ENCODE measurements around the gene DOCK1. TPM values are rescaled to one million over a fixed set of nuclear protein-coding genes. Genes with fewer than 3 reads are reported as not detected.

The DOCK1 gene
- total RNA-seq, 2 experiments from 2014 or later, result 0.75 to 0.81 TPM

- ChIA-PET POLR2A (no interaction called here), CTCF (no interaction called here)
- ATAC-seq (no peak), DNase-seq (no peak)
- Mint-ChIP-seq H3K36me3 (ENCODE audit: low read depth) (no peaks in the 10 kb centered on the region), H3K9me3 (ENCODE audit: low read depth) (no peaks in the 10 kb centered on the region), H3K27ac (no peak overlapping the region), H3K4me3 (no peak overlapping the region), H3K27me3 (peaks cover 3% of the 10 kb centered on the region), H3K4me1 (no peaks in the 10 kb centered on the region)
- intact Hi-C loops (cut with DNase I, micrococcal nuclease), result no loop called here
These were observed 550.9 kb downstream of the DOCK1 start for GRCh38 chr10:127456122-127456521.

GRCh38 chr10:127458016-127458810 is 553.0 kb downstream of the DOCK1 start:
- Mint-ChIP-seq H3K4me1 (no peaks in the 10 kb centered on the region), H3K27me3 (peaks cover 3% of the 10 kb centered on the region), H3K36me3 (ENCODE audit: low read depth) (no peaks in the 10 kb centered on the region), H3K9me3 (ENCODE audit: low read depth) (no peaks in the 10 kb centered on the region), H3K4me3 (no peak overlapping the region), H3K27ac (no peak overlapping the region)
- ChIA-PET CTCF (no interaction called here), POLR2A (no interaction called here)
- no peak for DNase-seq
- intact Hi-C loops (cut with DNase I, micrococcal nuclease), result no loop called here
- ATAC-seq, result no peak

DNA sequence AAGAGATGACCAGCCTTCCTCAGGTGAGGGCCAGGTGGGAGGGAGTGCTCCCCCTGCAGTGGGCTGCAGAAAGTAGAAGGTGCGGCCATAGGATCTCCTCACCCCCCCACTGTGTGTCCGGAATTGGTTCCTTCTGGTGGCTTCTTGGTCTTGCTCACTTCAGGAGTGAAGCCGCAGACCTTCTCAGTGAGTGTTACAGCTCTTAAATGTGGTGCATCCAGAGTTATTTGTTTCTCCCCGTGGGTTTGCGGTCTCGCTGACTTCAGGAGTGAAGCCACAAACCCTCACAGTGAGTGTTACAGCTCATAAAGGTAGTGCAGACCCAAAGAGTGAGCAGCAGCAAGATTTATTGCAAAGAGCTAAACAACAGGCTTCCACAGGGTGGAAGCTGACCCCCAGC is 553.6 kb downstream of the DOCK1 start:
- intact Hi-C loops (cut with DNase I, micrococcal nuclease), result no loop called here
- POLR2A ChIA-PET, result no interaction called here
- ATAC-seq, result no peak
- Mint-ChIP-seq H3K4me1 (no peaks in the 10 kb centered on the region), H3K27me3 (peaks cover 3% of the 10 kb centered on the region), H3K4me3 (no peak overlapping the region), H3K36me3 (ENCODE audit: low read depth) (no peaks in the 10 kb centered on the region), H3K9me3 (ENCODE audit: low read depth) (no peaks in the 10 kb centered on the region), H3K27ac (no peak overlapping the region)
- no peak for DNase-seq
- CTCF ChIA-PET, result no interaction called here

- ChIA-PET CTCF (no interaction called here), POLR2A (no interaction called here)
- H3K9me3 Mint-ChIP-seq (ENCODE audit: low read depth), result no peaks in the 10 kb centered on the region
- ATAC-seq, result no peak
- peaks cover 3% of the 10 kb centered on the region for H3K27me3 Mint-ChIP-seq
- intact Hi-C loops (cut with DNase I, micrococcal nuclease), result no loop called here
- no peak overlapping the region for H3K27ac Mint-ChIP-seq
- no peak for DNase-seq
- H3K4me3 Mint-ChIP-seq, result no peak overlapping the region
- no peaks in the 10 kb centered on the region for H3K36me3 Mint-ChIP-seq (ENCODE audit: low read depth)
- H3K4me1 Mint-ChIP-seq, result no peaks in the 10 kb centered on the region
These were observed 554.7 kb downstream of the DOCK1 start for GRCh38 chr10:127459918-127460317.

DNA sequence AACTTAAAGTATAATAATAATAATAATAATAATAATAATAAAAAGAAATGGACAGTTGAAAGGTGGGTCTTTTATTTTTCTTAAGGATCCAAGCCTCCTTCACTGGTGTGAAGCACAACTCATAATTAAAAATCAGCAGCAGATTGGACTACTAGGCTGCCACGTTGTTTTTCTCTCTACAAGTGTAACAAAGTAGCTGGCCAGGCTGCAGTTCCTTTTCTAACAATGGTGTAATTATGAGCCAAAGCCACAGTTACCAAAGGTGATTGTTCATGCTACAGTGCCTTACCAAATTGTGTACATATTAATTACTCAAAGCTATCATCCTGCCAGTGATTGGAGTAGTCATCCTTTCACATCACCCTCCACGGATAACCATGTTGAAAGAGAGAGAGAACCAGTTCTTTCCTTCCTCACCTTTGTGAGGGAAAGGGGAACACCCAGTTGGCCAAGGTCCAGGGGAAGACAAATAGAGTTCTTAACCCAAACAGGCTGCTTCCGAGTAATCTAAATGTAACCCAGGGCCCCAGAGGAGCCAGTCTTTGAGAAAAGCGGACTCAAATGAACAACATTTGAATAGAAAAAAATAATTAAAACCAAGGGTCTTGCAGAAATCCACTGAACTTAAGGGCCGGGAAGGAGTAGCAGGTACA is 557.5 kb downstream of the DOCK1 start:
- no peak overlapping the region for H3K4me3 Mint-ChIP-seq
- DNase-seq (no peak), ATAC-seq (no peak)
- H3K27ac Mint-ChIP-seq, result no peak overlapping the region
- H3K4me1 Mint-ChIP-seq, result no peaks in the 10 kb centered on the region
- CTCF ChIA-PET, result no interaction called here
- no peaks in the 10 kb centered on the region for H3K9me3 Mint-ChIP-seq (ENCODE audit: low read depth)
- H3K27me3 Mint-ChIP-seq, result peaks cover 4% of the 10 kb centered on the region
- H3K36me3 Mint-ChIP-seq (ENCODE audit: low read depth), result no peaks in the 10 kb centered on the region
- intact Hi-C loops (cut with DNase I, micrococcal nuclease), result no loop called here
- POLR2A ChIA-PET, result no interaction called here

GRCh38 chr10:127463548-127463947 is 558.3 kb downstream of the DOCK1 start:
- Mint-ChIP-seq H3K27ac (no peak overlapping the region), H3K9me3 (ENCODE audit: low read depth) (no peaks in the 10 kb centered on the region), H3K4me3 (no peak overlapping the region), H3K36me3 (ENCODE audit: low read depth) (no peaks in the 10 kb centered on the region), H3K4me1 (no peaks in the 10 kb centered on the region), H3K27me3 (peaks cover 3% of the 10 kb centered on the region)
- intact Hi-C loops (cut with DNase I, micrococcal nuclease), result no loop called here
- no peak for ATAC-seq
- ChIA-PET CTCF (interaction anchor here (0.7 kb wide), 1 partner anchor 8 kb away, joined by 4 read pairs; no protein-coding TSS in a partner anchor), POLR2A (no interaction called here)
- no peak for DNase-seq

GRCh38 chr10:127464561-127464960 is 559.3 kb downstream of the DOCK1 start:
- Mint-ChIP-seq H3K9me3 (ENCODE audit: low read depth) (no peaks in the 10 kb centered on the region), H3K27me3 (peaks cover 6% of the 10 kb centered on the region), H3K36me3 (ENCODE audit: low read depth) (no peaks in the 10 kb centered on the region), H3K4me1 (no peaks in the 10 kb centered on the region), H3K27ac (no peak overlapping the region), H3K4me3 (no peak overlapping the region)
- POLR2A ChIA-PET, result no interaction called here
- intact Hi-C loops (cut with DNase I, micrococcal nuclease), result no loop called here
- DNase-seq, result no peak
- CTCF ChIA-PET, result no interaction called here
- ATAC-seq, result no peak

DNA sequence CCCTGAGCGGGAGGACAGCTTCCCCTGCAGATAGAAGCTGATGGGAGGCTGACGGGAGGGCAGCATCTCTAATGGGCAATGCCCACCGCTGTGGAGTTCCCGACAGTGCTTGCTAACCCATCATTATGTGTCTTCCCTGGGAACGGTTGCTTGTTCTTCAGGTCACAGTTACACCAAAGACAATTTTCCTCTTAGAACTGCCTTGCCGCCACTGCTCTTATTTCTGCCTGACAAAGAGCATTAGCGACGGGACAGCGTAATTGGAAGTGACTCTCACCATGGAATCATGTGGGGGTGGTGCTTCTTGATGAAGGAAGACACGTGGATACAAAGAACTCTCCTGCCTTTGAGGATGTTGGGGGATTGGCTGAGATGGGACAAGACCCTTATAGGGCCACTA is 562.6 kb downstream of the DOCK1 start:
- CTCF ChIA-PET, result no interaction called here
- POLR2A ChIA-PET, result no interaction called here
- ATAC-seq (no peak), DNase-seq (no peak)
- Mint-ChIP-seq H3K4me3 (no peak overlapping the region), H3K27ac (no peak overlapping the region), H3K36me3 (ENCODE audit: low read depth) (no peaks in the 10 kb centered on the region), H3K9me3 (ENCODE audit: low read depth) (no peaks in the 10 kb centered on the region), H3K4me1 (no peaks in the 10 kb centered on the region), H3K27me3 (peaks cover 8% of the 10 kb centered on the region)
- intact Hi-C loops (cut with DNase I, micrococcal nuclease), result no loop called here

DNA sequence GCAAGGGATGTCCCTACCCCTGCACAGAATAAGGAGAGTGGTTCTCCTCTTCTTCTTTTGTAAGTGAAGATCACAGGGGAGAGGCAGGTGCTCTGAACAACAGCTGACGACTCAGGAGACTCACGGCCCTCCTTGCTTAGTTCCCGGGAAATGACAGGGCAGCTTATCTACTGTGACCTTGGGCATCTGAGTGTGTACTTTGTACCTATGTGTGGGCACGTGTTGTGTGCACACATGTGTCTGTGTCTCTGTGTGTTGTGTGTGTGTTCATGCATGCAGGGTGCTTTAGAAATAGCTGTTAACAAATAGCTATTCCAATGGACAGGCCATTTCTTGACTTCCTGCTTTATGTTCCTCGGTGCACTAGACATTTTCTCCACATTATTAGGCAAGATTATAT is 563.4 kb downstream of the DOCK1 start:
- H3K4me3 Mint-ChIP-seq, result no peak overlapping the region
- CTCF ChIA-PET, result no interaction called here
- H3K36me3 Mint-ChIP-seq (ENCODE audit: low read depth), result no peaks in the 10 kb centered on the region
- H3K4me1 Mint-ChIP-seq, result no peaks in the 10 kb centered on the region
- ATAC-seq (no peak), DNase-seq (no peak)
- POLR2A ChIA-PET, result interaction anchor here (0.5 kb wide), 1 partner anchor 61 kb away, joined by 5 read pairs; no protein-coding TSS in a partner anchor
- intact Hi-C loops (cut with DNase I, micrococcal nuclease), result no loop called here
- H3K27me3 Mint-ChIP-seq, result peaks cover 8% of the 10 kb centered on the region
- no peaks in the 10 kb centered on the region for H3K9me3 Mint-ChIP-seq (ENCODE audit: low read depth)
- no peak overlapping the region for H3K27ac Mint-ChIP-seq

DNA sequence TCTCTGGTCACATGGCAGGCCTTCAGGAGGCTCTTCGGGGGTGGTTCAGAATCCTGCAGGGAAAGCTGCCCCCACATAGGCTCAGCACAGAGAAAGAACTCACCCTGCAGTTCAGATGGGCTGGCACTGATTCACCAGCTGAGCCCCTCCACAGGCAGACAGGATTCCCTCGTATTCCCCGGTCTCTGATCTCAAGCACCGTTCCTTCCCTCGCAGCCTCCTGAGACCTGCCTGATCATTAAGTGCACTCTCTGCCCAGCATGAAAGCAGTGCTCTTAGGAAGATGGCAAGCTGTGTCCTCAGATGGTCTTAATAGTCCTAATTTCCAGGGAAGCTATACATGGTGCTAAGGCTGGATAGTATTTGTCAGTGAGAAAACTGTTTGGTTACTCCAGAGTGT is 565.7 kb downstream of the DOCK1 start:
- H3K27ac Mint-ChIP-seq, result no peak overlapping the region
- DNase-seq (no peak), ATAC-seq (no peak)
- peaks cover 8% of the 10 kb centered on the region for H3K27me3 Mint-ChIP-seq
- no peak overlapping the region for H3K4me3 Mint-ChIP-seq
- ChIA-PET POLR2A (no interaction called here), CTCF (no interaction called here)
- H3K9me3 Mint-ChIP-seq (ENCODE audit: low read depth), result no peaks in the 10 kb centered on the region
- intact Hi-C loops (cut with DNase I, micrococcal nuclease), result no loop called here
- H3K4me1 Mint-ChIP-seq, result no peaks in the 10 kb centered on the region
- H3K36me3 Mint-ChIP-seq (ENCODE audit: low read depth), result no peaks in the 10 kb centered on the region

- POLR2A ChIA-PET, result interaction anchor here (0.6 kb wide), 1 partner anchor 28 kb away, joined by 3 read pairs; no protein-coding TSS in a partner anchor
- Mint-ChIP-seq H3K36me3 (ENCODE audit: low read depth) (no peaks in the 10 kb centered on the region), H3K4me1 (no peaks in the 10 kb centered on the region), H3K4me3 (no peak overlapping the region), H3K9me3 (ENCODE audit: low read depth) (no peaks in the 10 kb centered on the region), H3K27ac (no peak overlapping the region), H3K27me3 (peaks cover 6% of the 10 kb centered on the region)
- DNase-seq, result no peak
- intact Hi-C loops (cut with DNase I, micrococcal nuclease), result no loop called here
- no peak for ATAC-seq
- CTCF ChIA-PET, result no interaction called here
These were observed 567.7 kb downstream of the DOCK1 start for GRCh38 chr10:127472976-127473375.

DNA sequence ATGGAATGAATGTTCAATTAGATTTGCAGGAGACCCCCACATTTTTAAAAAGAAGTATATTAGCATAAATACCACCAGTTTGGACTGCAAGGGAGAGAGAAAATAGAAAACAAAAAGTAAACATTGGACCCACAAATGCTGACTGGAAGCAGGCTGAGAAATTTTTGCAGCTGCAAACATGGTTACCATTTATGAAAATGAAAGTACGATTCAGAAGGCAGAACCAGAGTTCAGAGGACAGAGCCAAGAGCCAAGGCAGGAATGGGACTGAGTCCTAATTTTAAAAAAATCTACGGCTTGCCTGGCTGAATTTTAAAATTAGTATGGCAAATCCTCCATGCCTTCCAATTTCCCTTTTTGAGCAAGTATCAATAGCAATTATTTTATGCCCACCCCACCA is 569.3 kb downstream of the DOCK1 start:
- ChIA-PET CTCF (interaction anchor here (0.6 kb wide), 1 partner anchor 16 kb away, joined by 3 read pairs; no protein-coding TSS in a partner anchor), POLR2A (no interaction called here)
- H3K4me3 Mint-ChIP-seq, result no peak overlapping the region
- H3K9me3 Mint-ChIP-seq (ENCODE audit: low read depth), result no peaks in the 10 kb centered on the region
- ATAC-seq (no peak), DNase-seq (no peak)
- no peaks in the 10 kb centered on the region for H3K36me3 Mint-ChIP-seq (ENCODE audit: low read depth)
- intact Hi-C loops (cut with DNase I, micrococcal nuclease), result no loop called here
- no peaks in the 10 kb centered on the region for H3K4me1 Mint-ChIP-seq
- H3K27ac Mint-ChIP-seq, result no peak overlapping the region
- peaks cover 8% of the 10 kb centered on the region for H3K27me3 Mint-ChIP-seq

All from activated CD4-positive, alpha-beta T cell treated with anti-CD3 and anti-CD28 coated beads for 36 hours (primary cell).